Measurements from ENCODE around the gene SCN2A. TPM values are rescaled to one million over a fixed set of nuclear protein-coding genes. Genes with fewer than 3 reads are reported as not detected.

The SCN2A gene
- total and polyA plus RNA-seq, 2 donors (not counting 1 experiment from before 2014, with no cell fraction given), result 0.22 to 0.24 TPM

DNA sequence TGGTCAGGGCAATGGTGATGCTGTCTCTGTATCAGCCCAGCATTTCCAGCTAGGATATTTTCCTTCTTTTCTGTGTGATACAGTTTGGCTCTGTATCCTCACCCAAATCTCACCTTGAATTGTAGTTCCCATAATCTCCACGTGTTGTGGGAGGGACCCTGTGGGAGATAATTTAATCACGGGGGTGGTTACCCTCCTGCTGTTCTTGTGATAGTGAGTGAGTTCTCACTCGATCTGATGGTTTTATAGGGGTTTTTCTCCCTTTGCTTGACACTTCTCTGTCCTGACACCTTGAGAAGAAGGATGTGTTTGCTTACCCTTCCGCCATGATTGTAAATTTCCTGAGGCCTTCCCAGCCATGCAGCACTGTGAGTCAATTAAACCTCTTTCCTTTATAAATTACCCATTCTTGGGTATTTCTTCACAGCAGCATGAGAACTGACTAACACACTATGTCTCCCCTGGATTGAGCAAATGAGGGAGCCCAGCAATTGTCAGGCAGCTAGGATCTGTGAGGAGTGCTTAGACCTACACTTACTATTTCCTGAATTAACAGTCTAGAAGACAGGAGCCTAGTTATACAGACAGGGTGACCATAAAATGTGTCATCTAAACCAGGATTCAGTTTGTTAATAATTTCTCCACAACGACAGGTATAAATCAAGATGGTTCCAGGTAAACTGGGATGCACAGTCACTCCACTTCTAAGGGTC is 6.0 kb downstream of the SCN2A start:
- ChIA-PET CTCF (no interaction called here), POLR2A (no interaction called here)
- Mint-ChIP-seq H3K27ac (no peak overlapping the region), H3K27me3 (no peaks in the 10 kb centered on the region), H3K4me3 (no peak overlapping the region), H3K4me1 (no peaks in the 10 kb centered on the region), H3K9me3 (ENCODE audit: insufficient read depth) (no peaks in the 10 kb centered on the region)
- H3K9me3 ChIP-seq (ENCODE audit: control extremely low read depth in 1 of 3, control insufficient read depth in 2 of 3, insufficient read depth in 1 of 3, low read length in 2 of 3), result peaks cover 0 to 1% (median 0%) of the 10 kb centered on the region in 3 donors
- intact Hi-C loops (cut with micrococcal nuclease), result no loop called here
- H3K4me1 ChIP-seq (ENCODE audit: control insufficient read depth in 2 of 2, insufficient read depth in 2 of 2, low read length in 2 of 2), result no peaks in the 10 kb centered on the region
- H3K27ac ChIP-seq (ENCODE audit: low read length in 2 of 2), result no peak overlapping the region
- H3K36me3 ChIP-seq (replicated peaks in 1 of 2; ENCODE audit: control extremely low read depth in 1 of 2, control insufficient read depth in 1 of 2, extremely low read depth in 1 of 2, insufficient read depth in 2 of 2, low read length in 1 of 2), result no peaks in the 10 kb centered on the region
- no CpG with 5 or more reads among the region's 5 CpGs for WGBS (ENCODE audit: insufficient coverage)
- TF ChIP-seq, protein P1, sequence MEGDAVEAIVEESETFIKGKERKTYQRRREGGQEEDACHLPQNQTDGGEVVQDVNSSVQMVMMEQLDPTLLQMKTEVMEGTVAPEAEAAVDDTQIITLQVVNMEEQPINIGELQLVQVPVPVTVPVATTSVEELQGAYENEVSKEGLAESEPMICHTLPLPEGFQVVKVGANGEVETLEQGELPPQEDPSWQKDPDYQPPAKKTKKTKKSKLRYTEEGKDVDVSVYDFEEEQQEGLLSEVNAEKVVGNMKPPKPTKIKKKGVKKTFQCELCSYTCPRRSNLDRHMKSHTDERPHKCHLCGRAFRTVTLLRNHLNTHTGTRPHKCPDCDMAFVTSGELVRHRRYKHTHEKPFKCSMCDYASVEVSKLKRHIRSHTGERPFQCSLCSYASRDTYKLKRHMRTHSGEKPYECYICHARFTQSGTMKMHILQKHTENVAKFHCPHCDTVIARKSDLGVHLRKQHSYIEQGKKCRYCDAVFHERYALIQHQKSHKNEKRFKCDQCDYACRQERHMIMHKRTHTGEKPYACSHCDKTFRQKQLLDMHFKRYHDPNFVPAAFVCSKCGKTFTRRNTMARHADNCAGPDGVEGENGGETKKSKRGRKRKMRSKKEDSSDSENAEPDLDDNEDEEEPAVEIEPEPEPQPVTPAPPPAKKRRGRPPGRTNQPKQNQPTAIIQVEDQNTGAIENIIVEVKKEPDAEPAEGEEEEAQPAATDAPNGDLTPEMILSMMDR (IDR thresholded peaks at IDR 0.05), result no peak
- TF ChIP-seq EZH2 (IDR thresholded peaks at IDR 0.05; ENCODE audit: borderline replicate concordance, insufficient read depth, low read depth, low read length, poor library complexity, severe bottlenecking), result no peak
- H3K27me3 ChIP-seq (replicated peaks in 1 of 4; ENCODE audit: control extremely low read depth in 1 of 4, control insufficient read depth in 3 of 4, insufficient read depth in 4 of 4, low read length in 3 of 4), result no peaks in the 10 kb centered on the region
- no peaks in the 10 kb centered on the region for H3K79me2 ChIP-seq (ENCODE audit: control insufficient read depth, insufficient read depth, low read length)
- no peak overlapping the region for H3K4me2 ChIP-seq (replicated peaks; ENCODE audit: low read depth, low read length, poor library complexity, severe bottlenecking)
- no peaks in the 10 kb centered on the region for H4K20me1 ChIP-seq (ENCODE audit: control insufficient read depth, insufficient read depth, low read length, poor library complexity, severe bottlenecking)
- H2AFZ ChIP-seq (ENCODE audit: insufficient read depth, low read depth, low read length, poor library complexity, severe bottlenecking), result no peak overlapping the region
- DNase-seq (no peak), ATAC-seq (ENCODE audit: low read depth) (no peak)
- no peak overlapping the region for H3K9ac ChIP-seq (ENCODE audit: low read length)
- no peak overlapping the region for H3K4me3 ChIP-seq (ENCODE audit: control extremely low read depth in 1 of 5, extremely low read depth in 1 of 5, insufficient read depth in 1 of 5, low read depth in 2 of 5, low read length in 4 of 5)

DNA sequence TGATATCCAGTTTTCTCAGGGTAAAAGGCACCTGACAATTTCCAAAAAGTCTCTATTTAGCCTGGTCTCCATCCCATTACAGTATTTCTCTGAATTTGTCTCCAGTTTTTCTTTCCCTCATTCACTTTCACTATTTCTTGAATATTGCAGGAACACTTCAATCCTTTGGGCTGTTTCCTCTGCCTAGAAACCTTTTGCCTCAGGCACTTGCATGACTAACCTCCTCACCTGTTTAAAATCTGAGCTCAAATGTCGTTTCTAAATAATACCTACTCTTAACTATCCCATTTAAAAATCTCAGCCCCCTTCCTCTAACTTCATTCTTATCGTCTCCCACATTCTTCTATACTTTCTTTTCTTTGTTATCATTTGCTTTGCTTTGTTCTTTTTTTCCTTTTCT is 9.0 kb downstream of the SCN2A start:
- 44% methylated on average over 1 of the region's 2 CpGs for WGBS (ENCODE audit: insufficient coverage)
- Histone ChIP-seq H3K4me1 (ENCODE audit: control insufficient read depth in 2 of 2, insufficient read depth in 2 of 2, low read length in 2 of 2) (no peaks in the 10 kb centered on the region), H3K36me3 (replicated peaks in 1 of 2; ENCODE audit: control extremely low read depth in 1 of 2, control insufficient read depth in 1 of 2, extremely low read depth in 1 of 2, insufficient read depth in 2 of 2, low read length in 1 of 2) (no peaks in the 10 kb centered on the region), H3K27me3 (replicated peaks in 1 of 4; ENCODE audit: control extremely low read depth in 1 of 4, control insufficient read depth in 3 of 4, insufficient read depth in 4 of 4, low read length in 3 of 4) (no peaks in the 10 kb centered on the region), H3K9me3 (ENCODE audit: control extremely low read depth in 1 of 3, control insufficient read depth in 2 of 3, insufficient read depth in 1 of 3, low read length in 2 of 3) (peaks cover 0 to 1% (median 0%) of the 10 kb centered on the region in 3 donors), H3K4me3 (ENCODE audit: control extremely low read depth in 1 of 5, extremely low read depth in 1 of 5, insufficient read depth in 1 of 5, low read depth in 2 of 5, low read length in 4 of 5) (no peak overlapping the region), H3K9ac (ENCODE audit: low read length) (no peak overlapping the region), H3K79me2 (ENCODE audit: control insufficient read depth, insufficient read depth, low read length) (no peaks in the 10 kb centered on the region), H3K4me2 (replicated peaks; ENCODE audit: low read depth, low read length, poor library complexity, severe bottlenecking) (no peak overlapping the region), H3K27ac (ENCODE audit: low read length in 2 of 2) (no peak overlapping the region), H4K20me1 (ENCODE audit: control insufficient read depth, insufficient read depth, low read length, poor library complexity, severe bottlenecking) (no peaks in the 10 kb centered on the region), H2AFZ (ENCODE audit: insufficient read depth, low read depth, low read length, poor library complexity, severe bottlenecking) (no peak overlapping the region)
- Mint-ChIP-seq H3K4me3 (no peak overlapping the region), H3K9me3 (ENCODE audit: insufficient read depth) (no peaks in the 10 kb centered on the region), H3K27ac (no peak overlapping the region), H3K4me1 (no peaks in the 10 kb centered on the region), H3K27me3 (peaks cover 7% of the 10 kb centered on the region)
- TF ChIP-seq, protein P1 (IDR thresholded peaks at IDR 0.05), result no peak
- no peak for TF ChIP-seq EZH2 (IDR thresholded peaks at IDR 0.05; ENCODE audit: borderline replicate concordance, insufficient read depth, low read depth, low read length, poor library complexity, severe bottlenecking)
- ATAC-seq (ENCODE audit: low read depth) (no peak), DNase-seq (no peak)
- POLR2A ChIA-PET, result no interaction called here
- CTCF ChIA-PET, result interaction anchor here (0.6 kb wide), 1 partner anchor 9 kb away, joined by 3 read pairs; the partner anchor contains the start of gene SCN2A
- intact Hi-C loops (cut with micrococcal nuclease), result no loop called here
